ENCODE results near the gene ANKRD33B.

ANKRD33B gene

GRCh38 chr5:10583663-10584572 is 20.0 kb downstream of the ANKRD33B start:
- Histone ChIP-seq H3K9me3 (ENCODE audit: control insufficient read depth, low read length) (no peaks in the 10 kb centered on the region), H3K27me3 (replicated peaks; ENCODE audit: control insufficient read depth, insufficient read depth, low read length, poor library complexity, severe bottlenecking) (no peaks in the 10 kb centered on the region), H3K36me3 (ENCODE audit: control insufficient read depth, insufficient read depth, low read length) (no peaks in the 10 kb centered on the region), H3K4me1 (ENCODE audit: control insufficient read depth, insufficient read depth, low read length, poor library complexity, severe bottlenecking) (no peaks in the 10 kb centered on the region), H3K27ac (ENCODE audit: insufficient read depth, low read length, poor library complexity, severe bottlenecking) (no peak overlapping the region), H3K4me3 (ENCODE audit: insufficient read depth, low read depth, low read length, poor library complexity, severe bottlenecking) (no peak overlapping the region)
- DNase-seq: no peak

- no peak overlapping the region for H3K27ac ChIP-seq (ENCODE audit: insufficient read depth, low read length, poor library complexity, severe bottlenecking)
- no peaks in the 10 kb centered on the region for H3K27me3 ChIP-seq (replicated peaks; ENCODE audit: control insufficient read depth, insufficient read depth, low read length, poor library complexity, severe bottlenecking)
- no peaks in the 10 kb centered on the region for H3K36me3 ChIP-seq (ENCODE audit: control insufficient read depth, insufficient read depth, low read length)
- DNase-seq: no peak
- no peak overlapping the region for H3K4me3 ChIP-seq (ENCODE audit: insufficient read depth, low read depth, low read length, poor library complexity, severe bottlenecking)
- no peaks in the 10 kb centered on the region for H3K9me3 ChIP-seq (ENCODE audit: control insufficient read depth, low read length)
- H3K4me1 ChIP-seq (ENCODE audit: control insufficient read depth, insufficient read depth, low read length, poor library complexity, severe bottlenecking): no peaks in the 10 kb centered on the region
Observed at GRCh38 chr5:10584714-10585517, 21.0 kb downstream of the ANKRD33B start.

GRCh38 chr5:10585518-10585915 is 21.6 kb downstream of the ANKRD33B start:
- Histone ChIP-seq H3K27me3 (replicated peaks; ENCODE audit: control insufficient read depth, insufficient read depth, low read length, poor library complexity, severe bottlenecking) (no peaks in the 10 kb centered on the region), H3K27ac (ENCODE audit: insufficient read depth, low read length, poor library complexity, severe bottlenecking) (no peak overlapping the region), H3K36me3 (ENCODE audit: control insufficient read depth, insufficient read depth, low read length) (no peaks in the 10 kb centered on the region), H3K4me3 (ENCODE audit: insufficient read depth, low read depth, low read length, poor library complexity, severe bottlenecking) (no peak overlapping the region), H3K4me1 (ENCODE audit: control insufficient read depth, insufficient read depth, low read length, poor library complexity, severe bottlenecking) (no peaks in the 10 kb centered on the region), H3K9me3 (ENCODE audit: control insufficient read depth, low read length) (no peaks in the 10 kb centered on the region)
- no peak for DNase-seq

DNA sequence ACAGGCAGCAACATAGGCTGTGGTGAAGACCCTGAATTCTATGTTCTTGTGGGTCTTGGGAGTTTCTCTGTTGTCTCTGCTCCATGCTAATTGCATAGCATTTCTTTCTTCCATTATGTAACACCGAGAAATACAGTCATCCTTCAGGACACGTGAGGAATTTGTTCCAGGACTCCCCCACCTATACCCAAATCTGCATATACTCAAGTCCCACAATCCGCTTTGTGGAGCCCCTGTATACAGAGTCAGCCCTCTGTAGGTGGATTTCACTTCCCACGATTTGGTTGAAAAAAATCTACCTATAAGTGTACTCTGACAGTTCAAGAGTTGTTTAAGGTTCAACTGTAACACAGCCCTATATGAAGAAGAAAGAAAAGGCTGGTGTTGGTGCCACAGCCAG is 22.1 kb downstream of the ANKRD33B start:
- no peak overlapping the region for H3K27ac ChIP-seq (ENCODE audit: insufficient read depth, low read length, poor library complexity, severe bottlenecking)
- no peak for DNase-seq
- no peaks in the 10 kb centered on the region for H3K4me1 ChIP-seq (ENCODE audit: control insufficient read depth, insufficient read depth, low read length, poor library complexity, severe bottlenecking)
- no peaks in the 10 kb centered on the region for H3K9me3 ChIP-seq (ENCODE audit: control insufficient read depth, low read length)
- no peak overlapping the region for H3K4me3 ChIP-seq (ENCODE audit: insufficient read depth, low read depth, low read length, poor library complexity, severe bottlenecking)
- H3K27me3 ChIP-seq (replicated peaks; ENCODE audit: control insufficient read depth, insufficient read depth, low read length, poor library complexity, severe bottlenecking): no peaks in the 10 kb centered on the region
- H3K36me3 ChIP-seq (ENCODE audit: control insufficient read depth, insufficient read depth, low read length): no peaks in the 10 kb centered on the region

- DNase-seq: no peak
- H3K27ac ChIP-seq (ENCODE audit: insufficient read depth, low read length, poor library complexity, severe bottlenecking): no peak overlapping the region
- H3K36me3 ChIP-seq (ENCODE audit: control insufficient read depth, insufficient read depth, low read length): no peaks in the 10 kb centered on the region
- no peaks in the 10 kb centered on the region for H3K27me3 ChIP-seq (replicated peaks; ENCODE audit: control insufficient read depth, insufficient read depth, low read length, poor library complexity, severe bottlenecking)
- no peaks in the 10 kb centered on the region for H3K4me1 ChIP-seq (ENCODE audit: control insufficient read depth, insufficient read depth, low read length, poor library complexity, severe bottlenecking)
- H3K9me3 ChIP-seq (ENCODE audit: control insufficient read depth, low read length): no peaks in the 10 kb centered on the region
- H3K4me3 ChIP-seq (ENCODE audit: insufficient read depth, low read depth, low read length, poor library complexity, severe bottlenecking): no peak overlapping the region
Observed at GRCh38 chr5:10586555-10586954, 22.7 kb downstream of the ANKRD33B start.

DNA sequence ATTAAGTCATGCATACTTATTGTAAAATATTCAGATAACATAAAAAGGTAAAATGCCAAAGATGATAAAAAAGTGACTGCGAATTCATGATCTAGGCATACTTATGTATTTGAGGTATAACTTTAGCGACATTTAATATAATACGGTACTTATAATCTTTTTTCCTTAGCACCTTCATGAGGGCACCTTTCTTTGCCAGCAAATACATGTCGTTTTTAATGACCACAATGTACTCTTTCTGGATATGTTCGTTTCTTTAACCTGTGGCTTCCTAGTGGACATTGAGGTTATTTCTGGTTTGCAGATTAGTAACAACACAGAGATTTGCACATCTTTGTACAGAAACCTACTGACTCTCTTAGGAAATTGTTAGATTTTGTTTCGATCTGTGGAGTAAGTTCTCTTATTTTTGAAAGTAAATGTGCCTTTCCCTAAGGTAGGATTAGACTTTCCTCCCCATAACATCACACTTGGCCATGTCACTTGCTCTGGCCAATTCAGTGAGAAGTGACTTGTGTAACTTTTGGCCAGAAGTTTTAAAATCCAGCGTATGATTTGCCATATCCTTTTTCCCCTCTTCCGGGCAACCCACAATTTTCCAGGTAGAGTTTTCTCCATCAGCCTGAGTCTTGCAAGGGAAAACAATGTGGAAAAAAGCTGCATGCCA is 24.4 kb downstream of the ANKRD33B start:
- Histone ChIP-seq H3K9me3 (ENCODE audit: control insufficient read depth, low read length) (no peaks in the 10 kb centered on the region), H3K27me3 (replicated peaks; ENCODE audit: control insufficient read depth, insufficient read depth, low read length, poor library complexity, severe bottlenecking) (no peaks in the 10 kb centered on the region), H3K36me3 (ENCODE audit: control insufficient read depth, insufficient read depth, low read length) (no peaks in the 10 kb centered on the region), H3K4me3 (ENCODE audit: insufficient read depth, low read depth, low read length, poor library complexity, severe bottlenecking) (no peak overlapping the region), H3K27ac (ENCODE audit: insufficient read depth, low read length, poor library complexity, severe bottlenecking) (no peak overlapping the region), H3K4me1 (ENCODE audit: control insufficient read depth, insufficient read depth, low read length, poor library complexity, severe bottlenecking) (no peaks in the 10 kb centered on the region)
- no peak for DNase-seq

DNA sequence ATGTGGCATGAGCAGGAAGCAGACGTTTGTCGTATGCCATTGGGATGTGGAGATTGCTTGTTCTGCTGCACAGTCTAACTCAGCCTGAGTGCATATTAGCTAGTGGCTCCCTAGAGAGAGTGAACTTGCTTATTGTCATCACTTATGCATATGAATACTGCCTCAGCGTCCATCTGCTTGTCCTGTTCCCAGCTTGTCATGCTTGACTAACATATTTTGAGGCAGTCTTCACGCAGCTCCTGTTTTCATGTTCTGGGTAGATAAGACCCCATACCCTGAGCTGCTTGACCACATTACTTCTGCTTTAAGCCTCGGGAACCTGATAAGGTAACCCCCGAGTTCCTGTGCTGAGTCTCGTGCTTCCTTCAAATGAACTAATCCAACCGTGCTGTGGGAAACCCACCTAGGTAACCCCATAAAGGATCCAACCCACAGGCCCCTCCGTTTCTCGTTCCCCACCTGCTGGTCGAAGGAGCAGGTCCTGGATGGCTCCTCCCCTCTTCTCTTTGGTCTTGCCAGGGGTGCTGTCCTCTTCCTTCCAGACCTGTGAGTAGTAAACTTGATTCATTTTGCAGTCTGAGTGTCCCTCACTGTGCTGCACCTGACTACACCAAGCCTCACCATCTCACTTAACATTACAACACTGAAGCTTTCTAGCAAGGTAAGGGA is 25.0 kb downstream of the ANKRD33B start:
- H3K27me3 ChIP-seq (replicated peaks; ENCODE audit: control insufficient read depth, insufficient read depth, low read length, poor library complexity, severe bottlenecking): no peaks in the 10 kb centered on the region
- no peaks in the 10 kb centered on the region for H3K4me1 ChIP-seq (ENCODE audit: control insufficient read depth, insufficient read depth, low read length, poor library complexity, severe bottlenecking)
- H3K36me3 ChIP-seq (ENCODE audit: control insufficient read depth, insufficient read depth, low read length): no peaks in the 10 kb centered on the region
- H3K9me3 ChIP-seq (ENCODE audit: control insufficient read depth, low read length): no peaks in the 10 kb centered on the region
- DNase-seq: no peak
- H3K27ac ChIP-seq (ENCODE audit: insufficient read depth, low read length, poor library complexity, severe bottlenecking): no peak overlapping the region
- no peak overlapping the region for H3K4me3 ChIP-seq (ENCODE audit: insufficient read depth, low read depth, low read length, poor library complexity, severe bottlenecking)

DNA sequence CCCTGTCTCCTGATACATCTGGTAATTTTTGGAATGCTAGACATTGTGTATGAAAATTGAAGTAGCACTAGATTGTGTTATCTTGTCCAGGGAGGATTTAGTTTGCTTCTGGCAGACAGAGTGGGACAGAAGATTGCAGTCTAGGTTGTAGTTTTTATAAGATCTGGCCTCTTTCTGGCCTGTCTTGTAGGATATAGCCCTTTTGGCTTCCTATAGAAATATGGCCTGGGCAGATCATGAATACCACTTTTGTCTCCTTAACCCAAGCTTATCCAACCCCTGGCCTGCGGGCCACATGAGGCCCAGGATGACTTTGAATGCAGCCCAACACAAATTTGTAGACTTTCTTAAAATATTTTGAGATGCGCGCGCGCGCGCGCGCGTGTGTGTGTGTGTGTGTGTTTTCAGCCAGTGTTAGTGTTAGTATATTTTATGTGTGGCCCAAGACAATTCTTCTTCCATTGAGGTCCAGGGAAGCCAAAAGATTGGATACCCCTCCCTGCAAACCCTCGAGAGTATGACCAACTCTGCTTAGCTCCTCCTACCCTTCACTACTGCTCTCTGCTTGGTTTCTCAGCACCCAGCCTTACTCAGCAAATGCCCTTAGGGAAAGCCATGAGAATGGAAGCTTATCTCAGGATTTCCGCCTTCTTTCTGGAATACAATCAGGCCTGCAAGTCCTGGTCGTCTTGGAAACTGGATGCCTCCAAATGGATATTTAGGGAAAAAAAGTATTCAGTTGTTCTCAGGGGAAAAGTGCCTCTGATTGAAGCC is 26.5 kb downstream of the ANKRD33B start:
- no peaks in the 10 kb centered on the region for H3K4me1 ChIP-seq (ENCODE audit: control insufficient read depth, insufficient read depth, low read length, poor library complexity, severe bottlenecking)
- H3K36me3 ChIP-seq (ENCODE audit: control insufficient read depth, insufficient read depth, low read length): no peaks in the 10 kb centered on the region
- H3K9me3 ChIP-seq (ENCODE audit: control insufficient read depth, low read length): no peaks in the 10 kb centered on the region
- H3K4me3 ChIP-seq (ENCODE audit: insufficient read depth, low read depth, low read length, poor library complexity, severe bottlenecking): no peak overlapping the region
- H3K27ac ChIP-seq (ENCODE audit: insufficient read depth, low read length, poor library complexity, severe bottlenecking): no peak overlapping the region
- DNase-seq: no peak
- no peaks in the 10 kb centered on the region for H3K27me3 ChIP-seq (replicated peaks; ENCODE audit: control insufficient read depth, insufficient read depth, low read length, poor library complexity, severe bottlenecking)

DNA sequence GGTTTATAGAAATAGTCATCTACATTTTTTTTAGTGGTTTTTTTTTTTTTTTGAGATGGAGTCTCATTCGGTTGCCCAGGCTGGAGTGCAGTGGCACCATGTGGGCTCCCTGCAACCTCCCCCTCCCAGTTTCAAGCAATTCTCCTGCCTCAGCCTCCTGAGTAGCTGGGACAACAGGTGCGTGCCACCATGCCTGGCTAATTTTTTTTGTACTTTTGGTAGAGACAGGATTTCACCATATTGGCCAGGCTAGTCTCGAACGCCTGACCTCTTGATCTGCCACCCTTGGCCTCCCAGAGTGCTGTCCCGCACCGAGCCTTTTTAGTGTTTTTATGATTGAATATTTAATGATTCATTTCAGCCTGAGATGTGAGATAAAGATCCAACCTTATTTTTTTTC is 27.3 kb downstream of the ANKRD33B start:
- no peak overlapping the region for H3K27ac ChIP-seq (ENCODE audit: insufficient read depth, low read length, poor library complexity, severe bottlenecking)
- no peaks in the 10 kb centered on the region for H3K27me3 ChIP-seq (replicated peaks; ENCODE audit: control insufficient read depth, insufficient read depth, low read length, poor library complexity, severe bottlenecking)
- no peak for DNase-seq
- H3K4me1 ChIP-seq (ENCODE audit: control insufficient read depth, insufficient read depth, low read length, poor library complexity, severe bottlenecking): no peaks in the 10 kb centered on the region
- no peak overlapping the region for H3K4me3 ChIP-seq (ENCODE audit: insufficient read depth, low read depth, low read length, poor library complexity, severe bottlenecking)
- H3K36me3 ChIP-seq (ENCODE audit: control insufficient read depth, insufficient read depth, low read length): no peaks in the 10 kb centered on the region
- H3K9me3 ChIP-seq (ENCODE audit: control insufficient read depth, low read length): no peaks in the 10 kb centered on the region
